A549 (cell line): ENCODE measurements around the gene PRCP.

ENCODE experiments used
- CHD4 ChIP-seq: fragments of 200-600 bp; sonication (generic); IDR thresholded peaks from 2 replicates; pipeline ENCODE4 v1.6.1; 2016; ENCODE audit warnings: antibody characterized with exemption, mild to moderate bottlenecking, borderline replicate concordance
- EHF ChIP-seq: fragments of 250-450 bp; sonication (Bioruptor Pico); IDR thresholded peaks from 2 replicates; pipeline ENCODE4 v1.5.0; 2020; ENCODE audit warnings: mild to moderate bottlenecking
- HOXA7 ChIP-seq: fragments of 250-450 bp; sonication (Bioruptor Pico); IDR thresholded peaks from 2 replicates; pipeline ENCODE4 v1.5.0; 2020; ENCODE audit warnings: mild to moderate bottlenecking, moderate library complexity
- JUN ChIP-seq, 2 experiments: fragments of >200 bp; sonication (Bioruptor Twin); formaldehyde crosslinking; IDR thresholded peaks; 2 replicates in 1 of 2; 3 replicates in 1 of 2; pipeline ENCODE4 v1.6.1; 2016 to 2017
- NR3C1 ChIP-seq: fragments of >200 bp; sonication (Bioruptor Twin); formaldehyde crosslinking; IDR thresholded peaks from 3 replicates; pipeline ENCODE4 v1.6.1; 2017
- PHF8 ChIP-seq: fragments of 200-600 bp; sonication (generic); IDR thresholded peaks from 2 replicates; pipeline ENCODE4 v1.6.1; 2016; ENCODE audit warnings: low read depth, mild to moderate bottlenecking, antibody characterized with exemption, moderate library complexity, borderline replicate concordance
- POLR2A ChIP-seq: IDR thresholded peaks from 2 replicates; pipeline ENCODE4 v1.6.1; 2012; ENCODE audit warnings: mild to moderate bottlenecking, low read length
- RAD21 ChIP-seq, 2 experiments: fragments of >200 bp in 1 of 2; sonication (Bioruptor Twin) in 1 of 2; formaldehyde crosslinking in 1 of 2; IDR thresholded peaks in 1 of 2; conservative IDR thresholded peaks in 1 of 2; 2 replicates in 1 of 2; 3 replicates in 1 of 2; pipeline ENCODE4 v1.6.1; 2012 to 2018; ENCODE audit warnings: inconsistent platforms in 1 of 2
- RFX5 ChIP-seq: fragments of 450-650 bp; IDR thresholded peaks from 2 replicates; pipeline ENCODE4 v1.7.1; 2014; ENCODE audit warnings: antibody characterized with exemption, mild to moderate bottlenecking, moderate library complexity
- RNF2 ChIP-seq: fragments of 200-600 bp; sonication (generic); IDR thresholded peaks from 2 replicates; pipeline ENCODE4 v1.6.1; 2016; ENCODE audit warnings: low read depth, mild to moderate bottlenecking, antibody characterized with exemption, moderate library complexity, borderline replicate concordance
- TF ChIP-seq, protein P1 (sequence below): fragments of >200 bp; sonication (Bioruptor Twin); formaldehyde crosslinking; IDR thresholded peaks from 3 replicates; pipeline ENCODE4 v1.5.1; 2016
- TF ChIP-seq, protein P2 (sequence below): IDR thresholded peaks from 2 replicates; pipeline ENCODE4 v1.6.1; 2012
- TF ChIP-seq, protein P3 (sequence below): fragments of 200-600 bp; sonication (generic); IDR thresholded peaks from 2 replicates; pipeline ENCODE4 v1.6.1; 2016; ENCODE audit warnings: antibody characterized with exemption, mild to moderate bottlenecking, moderate library complexity

DNA sequence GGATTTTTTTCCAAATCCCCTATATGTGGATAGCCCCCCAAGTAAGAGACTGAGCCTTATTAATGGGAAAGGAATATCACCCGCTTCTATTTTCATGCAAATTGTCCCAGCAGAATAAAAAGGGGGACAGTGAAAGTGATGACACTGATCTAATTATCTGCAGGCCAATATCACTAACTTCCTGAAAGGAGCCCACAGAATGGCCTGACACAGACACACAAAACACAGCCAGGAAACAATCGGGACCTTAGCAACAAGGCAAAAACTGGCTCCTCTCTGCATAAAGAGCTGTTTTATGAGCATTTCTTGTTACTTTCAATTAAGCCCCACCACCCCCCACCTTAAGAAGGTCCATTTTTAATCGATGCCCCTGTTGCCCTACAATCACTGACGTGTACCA, 112.2 kb downstream of the PRCP start:
- TF ChIP-seq, protein P1, sequence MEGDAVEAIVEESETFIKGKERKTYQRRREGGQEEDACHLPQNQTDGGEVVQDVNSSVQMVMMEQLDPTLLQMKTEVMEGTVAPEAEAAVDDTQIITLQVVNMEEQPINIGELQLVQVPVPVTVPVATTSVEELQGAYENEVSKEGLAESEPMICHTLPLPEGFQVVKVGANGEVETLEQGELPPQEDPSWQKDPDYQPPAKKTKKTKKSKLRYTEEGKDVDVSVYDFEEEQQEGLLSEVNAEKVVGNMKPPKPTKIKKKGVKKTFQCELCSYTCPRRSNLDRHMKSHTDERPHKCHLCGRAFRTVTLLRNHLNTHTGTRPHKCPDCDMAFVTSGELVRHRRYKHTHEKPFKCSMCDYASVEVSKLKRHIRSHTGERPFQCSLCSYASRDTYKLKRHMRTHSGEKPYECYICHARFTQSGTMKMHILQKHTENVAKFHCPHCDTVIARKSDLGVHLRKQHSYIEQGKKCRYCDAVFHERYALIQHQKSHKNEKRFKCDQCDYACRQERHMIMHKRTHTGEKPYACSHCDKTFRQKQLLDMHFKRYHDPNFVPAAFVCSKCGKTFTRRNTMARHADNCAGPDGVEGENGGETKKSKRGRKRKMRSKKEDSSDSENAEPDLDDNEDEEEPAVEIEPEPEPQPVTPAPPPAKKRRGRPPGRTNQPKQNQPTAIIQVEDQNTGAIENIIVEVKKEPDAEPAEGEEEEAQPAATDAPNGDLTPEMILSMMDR, result no peak
- TF ChIP-seq JUN (IDR thresholded peaks at IDR 0.05), result no peak
- no peak for TF ChIP-seq HOXA7 (CRISPR knock-in tag)
- TF ChIP-seq, protein P2, sequence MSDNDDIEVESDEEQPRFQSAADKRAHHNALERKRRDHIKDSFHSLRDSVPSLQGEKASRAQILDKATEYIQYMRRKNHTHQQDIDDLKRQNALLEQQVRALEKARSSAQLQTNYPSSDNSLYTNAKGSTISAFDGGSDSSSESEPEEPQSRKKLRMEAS, result no peak
- TF ChIP-seq, protein P3, sequence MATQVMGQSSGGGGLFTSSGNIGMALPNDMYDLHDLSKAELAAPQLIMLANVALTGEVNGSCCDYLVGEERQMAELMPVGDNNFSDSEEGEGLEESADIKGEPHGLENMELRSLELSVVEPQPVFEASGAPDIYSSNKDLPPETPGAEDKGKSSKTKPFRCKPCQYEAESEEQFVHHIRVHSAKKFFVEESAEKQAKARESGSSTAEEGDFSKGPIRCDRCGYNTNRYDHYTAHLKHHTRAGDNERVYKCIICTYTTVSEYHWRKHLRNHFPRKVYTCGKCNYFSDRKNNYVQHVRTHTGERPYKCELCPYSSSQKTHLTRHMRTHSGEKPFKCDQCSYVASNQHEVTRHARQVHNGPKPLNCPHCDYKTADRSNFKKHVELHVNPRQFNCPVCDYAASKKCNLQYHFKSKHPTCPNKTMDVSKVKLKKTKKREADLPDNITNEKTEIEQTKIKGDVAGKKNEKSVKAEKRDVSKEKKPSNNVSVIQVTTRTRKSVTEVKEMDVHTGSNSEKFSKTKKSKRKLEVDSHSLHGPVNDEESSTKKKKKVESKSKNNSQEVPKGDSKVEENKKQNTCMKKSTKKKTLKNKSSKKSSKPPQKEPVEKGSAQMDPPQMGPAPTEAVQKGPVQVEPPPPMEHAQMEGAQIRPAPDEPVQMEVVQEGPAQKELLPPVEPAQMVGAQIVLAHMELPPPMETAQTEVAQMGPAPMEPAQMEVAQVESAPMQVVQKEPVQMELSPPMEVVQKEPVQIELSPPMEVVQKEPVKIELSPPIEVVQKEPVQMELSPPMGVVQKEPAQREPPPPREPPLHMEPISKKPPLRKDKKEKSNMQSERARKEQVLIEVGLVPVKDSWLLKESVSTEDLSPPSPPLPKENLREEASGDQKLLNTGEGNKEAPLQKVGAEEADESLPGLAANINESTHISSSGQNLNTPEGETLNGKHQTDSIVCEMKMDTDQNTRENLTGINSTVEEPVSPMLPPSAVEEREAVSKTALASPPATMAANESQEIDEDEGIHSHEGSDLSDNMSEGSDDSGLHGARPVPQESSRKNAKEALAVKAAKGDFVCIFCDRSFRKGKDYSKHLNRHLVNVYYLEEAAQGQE, result no peak
- no peak for TF ChIP-seq EHF (CRISPR knock-in tag)
- TF ChIP-seq RFX5, result no peak
- TF ChIP-seq POLR2A, result no peak
- no peak for TF ChIP-seq RAD21 (conservative IDR thresholded peaks at IDR 0.05 in 1 of 2, IDR thresholded peaks at IDR 0.05 in 1 of 2)
- no peak for TF ChIP-seq RNF2
- TF ChIP-seq CHD4, result no peak
- no peak for TF ChIP-seq NR3C1
- no peak for TF ChIP-seq PHF8
